HL-60 (cell line): ENCODE results near the gene FUT2.
A peak's percentile ranks its signal among the peaks of the same experiment; 100 is the strongest.

Experiments
- DNase-seq, 2 experiments: peaks; one replicate each; pipeline ENCODE4 v3.0.0-alpha.2; 2010 to 2020; ENCODE audit warnings: low read depth in 1 of 2, low spot score in 1 of 2
- H3K27ac ChIP-seq: fragments of 250-450 bp; sonication (Bioruptor Pico); replicated peaks from 2 replicates; pipeline ENCODE4 v1.5.1; 2020; ENCODE audit warnings: mild to moderate bottlenecking, moderate library complexity
- H3K27me3 ChIP-seq: fragments of 250-450 bp; sonication (Bioruptor Pico); 2 replicates; pipeline ENCODE4 v1.5.1; 2021; ENCODE audit warnings: mild to moderate bottlenecking, moderate library complexity; ENCODE audit not compliant: insufficient read depth, poor library complexity, severe bottlenecking
- H3K4me3 ChIP-seq: replicated peaks from 2 replicates; pipeline ENCODE4 v1.5.1; 2011; ENCODE audit warnings: mild to moderate bottlenecking, control low read depth, low read length; ENCODE audit not compliant: insufficient read depth
- GABPA ChIP-seq: IDR thresholded peaks from 2 replicates; pipeline ENCODE4 v1.6.1; 2012; ENCODE audit warnings: low read depth
- POLR2AphosphoS5 ChIP-seq: IDR thresholded peaks from 2 replicates; pipeline ENCODE4 v1.6.1; 2012; ENCODE audit warnings: low read depth
- SPI1 ChIP-seq: IDR thresholded peaks from 2 replicates; pipeline ENCODE4 v1.6.1; 2012; ENCODE audit warnings: low read depth, mild to moderate bottlenecking, borderline replicate concordance
- long read RNA-seq: library from polyadenylated mRNA; unstranded; transcript quantifications from one replicate; pipeline ENCODE4 v2.0.0, GENCODE V29; 2020
- TF ChIP-seq, protein P1 (sequence below): IDR thresholded peaks from 2 replicates; pipeline ENCODE4 v1.6.1; 2012; ENCODE audit warnings: low read depth; ENCODE audit not compliant: insufficient replicate concordance
- TF ChIP-seq, protein P2 (sequence below): IDR thresholded peaks from one replicate; pipeline ENCODE4 v1.5.1; 2011; ENCODE audit warnings: low read length, control low read depth, inconsistent platforms; ENCODE audit not compliant: insufficient read depth

Gene FUT2
- long read RNA-seq: 0 reads

DNA sequence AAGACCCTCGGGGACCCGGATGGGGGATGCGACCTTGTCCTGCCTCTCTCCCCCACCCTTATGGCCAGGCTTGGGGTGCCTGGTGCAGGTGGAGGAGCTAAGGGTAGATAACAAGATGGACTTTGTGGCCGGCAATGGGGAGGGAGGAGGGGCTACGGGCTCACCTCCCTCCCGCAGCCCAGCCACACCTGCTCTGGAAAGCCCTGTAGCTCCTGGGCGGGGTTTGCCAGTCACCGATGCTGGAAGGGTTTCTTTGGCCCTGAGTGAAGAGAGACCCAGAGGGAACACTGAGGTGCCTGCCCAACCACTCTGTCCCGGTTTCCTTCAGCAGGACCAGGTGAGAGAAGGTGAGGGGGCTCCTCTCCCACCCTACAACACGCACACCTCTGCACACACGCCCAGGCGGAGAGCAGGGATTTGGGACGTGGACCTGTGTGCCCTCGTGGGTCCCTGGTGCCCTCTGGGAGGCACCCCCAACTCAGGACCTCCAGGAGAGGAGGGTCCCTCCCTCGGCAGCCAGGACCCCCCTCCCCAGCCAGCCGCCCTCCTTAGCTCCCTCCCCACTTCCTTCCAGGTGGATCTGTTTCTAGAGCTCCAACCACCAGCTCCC is at the start of gene FUT2:
FUT2 (plus strand) TSS at position 229 of the 610 bp plus-strand sequence. CDS start 6,986 bp downstream, outside the sequence.
- Histone ChIP-seq H3K4me3 (no peak within 1 kb of the TSS), H3K27me3 (peaks cover 12% of the 10 kb centered on the region), H3K27ac (no peak within 1 kb of the TSS)
- DNase-seq: no peak
- no peak for TF ChIP-seq POLR2AphosphoS5

GRCh38 chr19:48646001-48646721 is 49.6 kb upstream of the FUT2 start, which contains the start of gene CA11:
TSS of gene CA11 (minus strand) at chr19:48646187. CDS start at chr19:48645632, 555 bp downstream.
- no peaks in the 10 kb centered on the region for H3K27me3 ChIP-seq
- no peak within 1 kb of the TSS for H3K27ac ChIP-seq
- TF ChIP-seq, protein P1, sequence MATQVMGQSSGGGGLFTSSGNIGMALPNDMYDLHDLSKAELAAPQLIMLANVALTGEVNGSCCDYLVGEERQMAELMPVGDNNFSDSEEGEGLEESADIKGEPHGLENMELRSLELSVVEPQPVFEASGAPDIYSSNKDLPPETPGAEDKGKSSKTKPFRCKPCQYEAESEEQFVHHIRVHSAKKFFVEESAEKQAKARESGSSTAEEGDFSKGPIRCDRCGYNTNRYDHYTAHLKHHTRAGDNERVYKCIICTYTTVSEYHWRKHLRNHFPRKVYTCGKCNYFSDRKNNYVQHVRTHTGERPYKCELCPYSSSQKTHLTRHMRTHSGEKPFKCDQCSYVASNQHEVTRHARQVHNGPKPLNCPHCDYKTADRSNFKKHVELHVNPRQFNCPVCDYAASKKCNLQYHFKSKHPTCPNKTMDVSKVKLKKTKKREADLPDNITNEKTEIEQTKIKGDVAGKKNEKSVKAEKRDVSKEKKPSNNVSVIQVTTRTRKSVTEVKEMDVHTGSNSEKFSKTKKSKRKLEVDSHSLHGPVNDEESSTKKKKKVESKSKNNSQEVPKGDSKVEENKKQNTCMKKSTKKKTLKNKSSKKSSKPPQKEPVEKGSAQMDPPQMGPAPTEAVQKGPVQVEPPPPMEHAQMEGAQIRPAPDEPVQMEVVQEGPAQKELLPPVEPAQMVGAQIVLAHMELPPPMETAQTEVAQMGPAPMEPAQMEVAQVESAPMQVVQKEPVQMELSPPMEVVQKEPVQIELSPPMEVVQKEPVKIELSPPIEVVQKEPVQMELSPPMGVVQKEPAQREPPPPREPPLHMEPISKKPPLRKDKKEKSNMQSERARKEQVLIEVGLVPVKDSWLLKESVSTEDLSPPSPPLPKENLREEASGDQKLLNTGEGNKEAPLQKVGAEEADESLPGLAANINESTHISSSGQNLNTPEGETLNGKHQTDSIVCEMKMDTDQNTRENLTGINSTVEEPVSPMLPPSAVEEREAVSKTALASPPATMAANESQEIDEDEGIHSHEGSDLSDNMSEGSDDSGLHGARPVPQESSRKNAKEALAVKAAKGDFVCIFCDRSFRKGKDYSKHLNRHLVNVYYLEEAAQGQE: no peak
- TF ChIP-seq, protein P2, sequence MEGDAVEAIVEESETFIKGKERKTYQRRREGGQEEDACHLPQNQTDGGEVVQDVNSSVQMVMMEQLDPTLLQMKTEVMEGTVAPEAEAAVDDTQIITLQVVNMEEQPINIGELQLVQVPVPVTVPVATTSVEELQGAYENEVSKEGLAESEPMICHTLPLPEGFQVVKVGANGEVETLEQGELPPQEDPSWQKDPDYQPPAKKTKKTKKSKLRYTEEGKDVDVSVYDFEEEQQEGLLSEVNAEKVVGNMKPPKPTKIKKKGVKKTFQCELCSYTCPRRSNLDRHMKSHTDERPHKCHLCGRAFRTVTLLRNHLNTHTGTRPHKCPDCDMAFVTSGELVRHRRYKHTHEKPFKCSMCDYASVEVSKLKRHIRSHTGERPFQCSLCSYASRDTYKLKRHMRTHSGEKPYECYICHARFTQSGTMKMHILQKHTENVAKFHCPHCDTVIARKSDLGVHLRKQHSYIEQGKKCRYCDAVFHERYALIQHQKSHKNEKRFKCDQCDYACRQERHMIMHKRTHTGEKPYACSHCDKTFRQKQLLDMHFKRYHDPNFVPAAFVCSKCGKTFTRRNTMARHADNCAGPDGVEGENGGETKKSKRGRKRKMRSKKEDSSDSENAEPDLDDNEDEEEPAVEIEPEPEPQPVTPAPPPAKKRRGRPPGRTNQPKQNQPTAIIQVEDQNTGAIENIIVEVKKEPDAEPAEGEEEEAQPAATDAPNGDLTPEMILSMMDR: peak; percentile 52
- peak within 1 kb of the TSS; percentile 43 for H3K4me3 ChIP-seq
- DNase-seq: peak in 1 of 2 experiments; percentile 86

- peak in 1 of 2 experiments; percentile 73 for DNase-seq
- Histone ChIP-seq H3K27ac (no peak overlapping the region), H3K4me3 (peak overlapping the region; percentile 43; the same call in 1 of the 2 replicates), H3K27me3 (no peaks in the 10 kb centered on the region)
- TF ChIP-seq POLR2AphosphoS5 (no peak), SPI1 (no peak), GABPA (no peak)
- TF ChIP-seq, protein P1: no peak
- TF ChIP-seq, protein P2: no peak
These were observed 49.0 kb upstream of the FUT2 start for GRCh38 chr19:48646722-48647216.

GRCh38 chr19:48648134-48648533 is 47.6 kb upstream of the FUT2 start:
- Histone ChIP-seq H3K27ac (no peak overlapping the region), H3K4me3 (no peak overlapping the region), H3K27me3 (no peaks in the 10 kb centered on the region)
- no peak for DNase-seq
- TF ChIP-seq, protein P1: no peak
- TF ChIP-seq GABPA (no peak), POLR2AphosphoS5 (no peak), SPI1 (no peak)
- TF ChIP-seq, protein P2: no peak
